C4-2B (cell line): ENCODE measurements around the gene RNASEH2A.

Source experiments
- CTCF ChIP-seq: fragments of 450-650 bp; conservative IDR thresholded peaks from 2 replicates; pipeline ENCODE4 v1.5.1; 2017; ENCODE audit warnings: mild to moderate bottlenecking
- ZFX ChIP-seq: fragments of 450-650 bp; IDR thresholded peaks from 2 replicates; pipeline ENCODE4 v1.6.1; 2017

DNA sequence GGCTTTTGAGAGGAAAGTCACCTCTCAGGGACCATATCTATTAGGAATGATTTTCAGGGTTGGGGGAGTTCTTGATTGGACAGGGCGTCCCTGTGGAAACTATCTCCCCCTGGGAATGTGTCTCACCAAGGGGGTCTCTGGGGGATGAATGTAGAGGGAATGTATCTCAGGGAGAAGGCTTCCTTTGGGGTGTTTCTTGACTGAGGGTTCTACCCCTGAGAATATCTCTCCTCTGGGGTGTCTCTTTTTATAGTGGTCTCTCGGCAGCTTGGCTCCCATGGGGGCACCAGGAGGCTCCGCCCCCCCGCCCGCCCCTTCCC lies 27.0 kb downstream of the RNASEH2A start:
- TF ChIP-seq CTCF (no peak), ZFX (no peak)
